H9 (cell line): Measurements from ENCODE around the gene LNP1. TPM values are rescaled to one million over a fixed set of nuclear protein-coding genes. Genes with fewer than 3 reads are reported as not detected.

Source experiments
- DNase-seq: peaks from one replicate; pipeline ENCODE4 v3.0.0-alpha.2; 2017
- H2AFZ ChIP-seq: one replicate; pipeline ENCODE4 v1.6.1; 2013; ENCODE audit warnings: mild to moderate bottlenecking, low read length, control low read depth, moderate library complexity
- H2AK5ac ChIP-seq: 2 replicates; pipeline ENCODE4 v1.6.1; 2013; ENCODE audit warnings: low read length, control low read depth, mixed read lengths; ENCODE audit not compliant: insufficient read length
- H2BK120ac ChIP-seq: one replicate; pipeline ENCODE4 v1.6.1; 2013; ENCODE audit warnings: low read depth, mild to moderate bottlenecking, low read length, control low read depth, inconsistent platforms; ENCODE audit not compliant: poor library complexity, severe bottlenecking
- H2BK12ac ChIP-seq: 2 replicates; pipeline ENCODE4 v1.6.1; 2013; ENCODE audit warnings: low read length, control low read depth, mixed read lengths, low read depth; ENCODE audit not compliant: insufficient read length
- H2BK15ac ChIP-seq: 2 replicates; pipeline ENCODE4 v1.6.1; 2013; ENCODE audit warnings: low read depth, low read length, control low read depth
- H2BK20ac ChIP-seq: one replicate; pipeline ENCODE4 v1.6.1; 2013; ENCODE audit warnings: low read depth, mild to moderate bottlenecking, low read length, control low read depth, inconsistent platforms; ENCODE audit not compliant: poor library complexity, severe bottlenecking
- H2BK5ac ChIP-seq: 2 replicates; pipeline ENCODE4 v1.6.1; 2013; ENCODE audit warnings: low read length, control low read depth, mixed read lengths; ENCODE audit not compliant: insufficient read length
- H3K14ac ChIP-seq: 2 replicates; pipeline ENCODE4 v1.6.1; 2013; ENCODE audit warnings: low read length, control low read depth; ENCODE audit not compliant: insufficient read depth
- H3K18ac ChIP-seq: 2 replicates; pipeline ENCODE4 v1.6.1; 2013; ENCODE audit warnings: low read depth, mild to moderate bottlenecking, mixed read lengths, low read length, control low read depth; ENCODE audit not compliant: insufficient read length
- H3K23ac ChIP-seq: 2 replicates; pipeline ENCODE4 v1.6.1; 2013; ENCODE audit warnings: low read length, control low read depth, mixed read lengths, low read depth; ENCODE audit not compliant: insufficient read length
- H3K23me2 ChIP-seq: 2 replicates; pipeline ENCODE4 v1.6.1; 2013; ENCODE audit warnings: low read depth, mild to moderate bottlenecking, mixed read lengths, low read length, control low read depth; ENCODE audit not compliant: insufficient read length, poor library complexity, severe bottlenecking
- H3K27ac ChIP-seq: 2 replicates; pipeline ENCODE4 v1.5.1; 2013; ENCODE audit warnings: low read length, control low read depth, mixed read lengths, low read depth; ENCODE audit not compliant: insufficient read length
- H3K27me3 ChIP-seq: 2 replicates; pipeline ENCODE4 v1.6.1; 2013; ENCODE audit warnings: low read length, control low read depth, inconsistent platforms; ENCODE audit not compliant: insufficient read depth
- H3K4ac ChIP-seq: 2 replicates; pipeline ENCODE4 v1.6.1; 2013; ENCODE audit warnings: low read depth, mild to moderate bottlenecking, control low read depth, inconsistent platforms, low read length, moderate library complexity
- H3K4me1 ChIP-seq: 2 replicates; pipeline ENCODE4 v1.6.1; 2013; ENCODE audit warnings: low read length, control low read depth, inconsistent platforms; ENCODE audit not compliant: insufficient read depth
- H3K4me2 ChIP-seq: 2 replicates; pipeline ENCODE4 v1.6.1; 2013; ENCODE audit warnings: low read length, control low read depth, mixed read lengths; ENCODE audit not compliant: insufficient read length, insufficient read depth
- H3K56ac ChIP-seq: 2 replicates; pipeline ENCODE4 v1.6.1; 2013; ENCODE audit warnings: low read depth, mild to moderate bottlenecking, mixed read lengths, low read length, control low read depth; ENCODE audit not compliant: insufficient read length
- H3K79me1 ChIP-seq: 2 replicates; pipeline ENCODE4 v1.6.1; 2013; ENCODE audit warnings: low read depth, mild to moderate bottlenecking, moderate library complexity, low read length, control low read depth, inconsistent platforms; ENCODE audit not compliant: insufficient read depth, poor library complexity, severe bottlenecking
- H3K79me2 ChIP-seq: 2 replicates; pipeline ENCODE4 v1.6.1; 2013; ENCODE audit warnings: low read length, control low read depth, inconsistent platforms; ENCODE audit not compliant: insufficient read depth
- H3K9ac ChIP-seq: 2 replicates; pipeline ENCODE4 v1.6.1; 2013; ENCODE audit warnings: low read length, control low read depth, mixed read lengths; ENCODE audit not compliant: insufficient read length; ENCODE audit errors: extremely low read depth
- H3K9me3 ChIP-seq: one replicate; pipeline ENCODE4 v1.6.1; 2013; ENCODE audit warnings: low read depth, low read length, inconsistent platforms; ENCODE audit not compliant: control insufficient read depth
- H3T11ph ChIP-seq: one replicate; pipeline ENCODE4 v1.6.1; 2013; ENCODE audit warnings: mild to moderate bottlenecking, low read length, control low read depth, inconsistent platforms
- H4K20me1 ChIP-seq: one replicate; pipeline ENCODE4 v1.6.1; 2013; ENCODE audit not compliant: control insufficient read depth, insufficient read length, insufficient read depth
- H4K5ac ChIP-seq: 2 replicates; pipeline ENCODE4 v1.6.1; 2013; ENCODE audit warnings: low read depth, mild to moderate bottlenecking, mixed read lengths, low read length, control low read depth; ENCODE audit not compliant: insufficient read length
- H4K8ac ChIP-seq: replicated peaks from 2 replicates; pipeline ENCODE4 v1.6.1; 2013; ENCODE audit warnings: low read length, control low read depth, mixed read lengths, low read depth; ENCODE audit not compliant: insufficient read length
- H4K91ac ChIP-seq: 2 replicates; pipeline ENCODE4 v1.6.1; 2013; ENCODE audit warnings: low read depth, mild to moderate bottlenecking, moderate library complexity, mixed read lengths, low read length, control low read depth; ENCODE audit not compliant: insufficient read length
- H3K27ac Mint-ChIP-seq, 3 experiments: 2 replicates in 2 of 3; 3 replicates in 1 of 3; pipeline ENCODE4 v1.8.0; 2020 to 2021; ENCODE audit warnings: mixed read lengths in 3 of 3, mild to moderate bottlenecking in 1 of 3, moderate library complexity in 1 of 3
- H3K27me3 Mint-ChIP-seq: 2 replicates; pipeline ENCODE4 v1.8.0; 2021; ENCODE audit warnings: low read depth, mild to moderate bottlenecking, moderate library complexity, mixed read lengths
- H3K36me3 Mint-ChIP-seq, 3 experiments: 2 replicates in 2 of 3; 3 replicates in 1 of 3; pipeline ENCODE4 v1.8.0; 2020 to 2021; ENCODE audit warnings: low read depth in 3 of 3, mixed read lengths in 3 of 3; ENCODE audit not compliant: insufficient read depth in 1 of 3
- H3K4me1 Mint-ChIP-seq, 2 experiments: 2 replicates each; pipeline ENCODE4 v1.8.0; 2020; ENCODE audit warnings: mixed read lengths in 2 of 2
- H3K4me3 Mint-ChIP-seq, 2 experiments: 2 replicates in 1 of 2; 3 replicates in 1 of 2; pipeline ENCODE4 v1.8.0; 2020 to 2021; ENCODE audit warnings: mild to moderate bottlenecking in 2 of 2, mixed read lengths in 2 of 2, moderate library complexity in 1 of 2
- H3K9me3 Mint-ChIP-seq, 2 experiments: 2 replicates in 1 of 2; 3 replicates in 1 of 2; pipeline ENCODE4 v1.8.0; 2020; ENCODE audit warnings: mild to moderate bottlenecking in 2 of 2, mixed read lengths in 2 of 2, moderate library complexity in 1 of 2
- WGBS: extraction: QIAGEN DNeasy Blood & Tissue Kit; methylation state at CpG from one replicate; pipeline ENCODE4 v1.1.7; 2013; ENCODE audit warnings: missing lambda C conversion rate, low lambda C conversion rate, mixed read lengths; ENCODE audit not compliant: insufficient read length; ENCODE audit errors: extremely low coverage; 5-methylcytosine and 5-hydroxymethylcytosine counted together
- total RNA-seq: library from RNA; stranded (reverse); gene quantifications from 2 replicates; pipeline ENCODE4 v1.2.1, GENCODE V29; 2021
- TF ChIP-seq, protein P1 (sequence below): fragments of 200-600 bp; sonication (generic); conservative IDR thresholded peaks from 3 replicates; pipeline ENCODE4 v1.8.0; 2021; ENCODE audit warnings: antibody characterized with exemption, mild to moderate bottlenecking

LNP1 gene
- total RNA-seq, 1 experiment from 2014 or later, result 4.1 TPM

DNA sequence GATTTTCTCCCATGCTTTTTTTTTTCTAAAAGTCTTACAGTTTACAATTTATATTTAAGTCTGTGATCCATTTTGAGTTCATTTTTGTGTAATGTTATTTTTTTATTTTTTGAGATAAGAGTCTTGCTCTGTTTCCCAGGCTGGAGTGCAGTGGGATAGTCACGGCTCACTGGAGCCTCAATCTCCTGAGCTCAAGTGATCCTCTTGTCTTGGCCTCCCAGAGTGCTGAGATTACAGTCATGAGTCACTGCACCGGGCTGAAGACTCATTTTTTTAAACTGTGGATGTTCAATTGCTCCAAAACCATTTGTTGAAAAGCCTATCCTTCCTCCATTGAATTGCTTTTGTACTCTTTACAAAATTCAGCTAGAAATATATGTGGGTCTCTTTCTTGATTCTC is 19.5 kb downstream of the LNP1 start:
- Histone ChIP-seq H4K8ac (no peak overlapping the region), H4K20me1 (no peaks in the 10 kb centered on the region), H3K4me2 (no peak overlapping the region), H4K91ac (no peak overlapping the region), H2BK5ac (no peak overlapping the region), H3K27me3 (no peaks in the 10 kb centered on the region), H3K14ac (no peak overlapping the region), H3K4me1 (no peaks in the 10 kb centered on the region), H2AFZ (no peak overlapping the region), H2AK5ac (no peak overlapping the region), H2BK15ac (no peak overlapping the region), H3K27ac (no peak overlapping the region), H3K9ac (no peak overlapping the region), H3K56ac (no peak overlapping the region), H3K79me1 (no peaks in the 10 kb centered on the region), H3K18ac (no peak overlapping the region), H3T11ph (no peak overlapping the region), H3K9me3 (no peaks in the 10 kb centered on the region), H3K4ac (no peak overlapping the region), H2BK12ac (no peak overlapping the region), H2BK120ac (no peak overlapping the region), H3K79me2 (no peaks in the 10 kb centered on the region; the same call in 1 of the 2 replicates), H3K23me2 (no peaks in the 10 kb centered on the region), H4K5ac (no peak overlapping the region), H3K23ac (no peak overlapping the region), H2BK20ac (no peak overlapping the region)
- DNase-seq, result no peak
- Mint-ChIP-seq H3K9me3 (no peaks in the 10 kb centered on the region), H3K27me3 (no peaks in the 10 kb centered on the region), H3K4me1 (peaks cover 16 to 23% of the 10 kb centered on the region in 2 experiments), H3K36me3 (peaks cover 3 to 9% (median 3%) of the 10 kb centered on the region in 3 experiments; a peak in 4 of 7 replicates), H3K27ac (no peak overlapping the region), H3K4me3 (no peak overlapping the region)
- no CpG with 5 or more reads among the region's 2 CpGs for WGBS
- TF ChIP-seq, protein P1, sequence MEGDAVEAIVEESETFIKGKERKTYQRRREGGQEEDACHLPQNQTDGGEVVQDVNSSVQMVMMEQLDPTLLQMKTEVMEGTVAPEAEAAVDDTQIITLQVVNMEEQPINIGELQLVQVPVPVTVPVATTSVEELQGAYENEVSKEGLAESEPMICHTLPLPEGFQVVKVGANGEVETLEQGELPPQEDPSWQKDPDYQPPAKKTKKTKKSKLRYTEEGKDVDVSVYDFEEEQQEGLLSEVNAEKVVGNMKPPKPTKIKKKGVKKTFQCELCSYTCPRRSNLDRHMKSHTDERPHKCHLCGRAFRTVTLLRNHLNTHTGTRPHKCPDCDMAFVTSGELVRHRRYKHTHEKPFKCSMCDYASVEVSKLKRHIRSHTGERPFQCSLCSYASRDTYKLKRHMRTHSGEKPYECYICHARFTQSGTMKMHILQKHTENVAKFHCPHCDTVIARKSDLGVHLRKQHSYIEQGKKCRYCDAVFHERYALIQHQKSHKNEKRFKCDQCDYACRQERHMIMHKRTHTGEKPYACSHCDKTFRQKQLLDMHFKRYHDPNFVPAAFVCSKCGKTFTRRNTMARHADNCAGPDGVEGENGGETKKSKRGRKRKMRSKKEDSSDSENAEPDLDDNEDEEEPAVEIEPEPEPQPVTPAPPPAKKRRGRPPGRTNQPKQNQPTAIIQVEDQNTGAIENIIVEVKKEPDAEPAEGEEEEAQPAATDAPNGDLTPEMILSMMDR, result no peak
